Liver (tissue), 9 donors: ENCODE data around the gene PLXNB2. TPM values are rescaled to one million over a fixed set of nuclear protein-coding genes. Genes with fewer than 3 reads are reported as not detected.

ENCODE experiments used
- DNase-seq: peaks from one replicate; pipeline ENCODE4 v3.0.0-alpha.2; 2017; ENCODE audit warnings: low spot score
- H3K27ac ChIP-seq, 2 donors: one replicate each; pipeline ENCODE4 v1.7.0; 2013; ENCODE audit warnings: inconsistent platforms in 2 of 2, low read length in 2 of 2, control low read depth in 1 of 2, low read depth in 1 of 2, mild to moderate bottlenecking in 1 of 2
- H3K27me3 ChIP-seq, 4 donors: one replicate each; pipeline versions ENCODE4 v1.6.1 to v1.7.0; 2013; ENCODE audit warnings: low read length in 3 of 4, inconsistent platforms in 1 of 4, mild to moderate bottlenecking in 1 of 4, moderate library complexity in 1 of 4; ENCODE audit not compliant: control insufficient read depth in 4 of 4, insufficient read depth in 4 of 4
- H3K36me3 ChIP-seq, 4 donors: one replicate each; pipeline versions ENCODE4 v1.6.1 to v1.7.0; 2013; ENCODE audit warnings: low read length in 3 of 4, mild to moderate bottlenecking in 3 of 4, low read depth in 1 of 4, moderate library complexity in 1 of 4; ENCODE audit not compliant: control insufficient read depth in 4 of 4, insufficient read depth in 3 of 4
- H3K4me1 ChIP-seq, 4 donors: one replicate each; pipeline versions ENCODE4 v1.6.1 to v1.7.0; 2013; ENCODE audit warnings: low read length in 3 of 4, mild to moderate bottlenecking in 3 of 4, moderate library complexity in 1 of 4; ENCODE audit not compliant: control insufficient read depth in 4 of 4, insufficient read depth in 4 of 4
- H3K4me3 ChIP-seq, 3 donors: one replicate each; pipeline versions ENCODE4 v1.6.1 to v1.7.0; 2013; ENCODE audit warnings: low read length in 3 of 3, control low read depth in 1 of 3, low read depth in 1 of 3, mild to moderate bottlenecking in 1 of 3
- H3K9ac ChIP-seq, 2 donors: one replicate each; pipeline ENCODE4 v1.7.0; 2013; ENCODE audit warnings: low read length in 2 of 2, mild to moderate bottlenecking in 2 of 2, moderate library complexity in 2 of 2, control low read depth in 1 of 2, low read depth in 1 of 2
- H3K9me3 ChIP-seq, 4 donors: one replicate each; pipeline versions ENCODE4 v1.6.1 to v1.7.0; 2013; ENCODE audit warnings: low read length in 3 of 4; ENCODE audit not compliant: control insufficient read depth in 4 of 4
- ATF3 ChIP-seq: IDR thresholded peaks from 2 replicates; pipeline ENCODE4 v1.6.1; 2016; ENCODE audit warnings: antibody characterized with exemption
- CTCF ChIP-seq: fragments of 150-350 bp; IDR thresholded peaks from 2 replicates; pipeline ENCODE4 v1.5.1; 2017; ENCODE audit warnings: improper control_type of control experiment, low read depth, low read length; ENCODE audit not compliant: missing input control
- EGR1 ChIP-seq, 2 donors: IDR thresholded peaks; 2 replicates each; pipeline ENCODE4 v1.6.1; 2016 to 2018; ENCODE audit warnings: antibody characterized with exemption in 2 of 2, low read depth in 2 of 2
- FOXA1 ChIP-seq: IDR thresholded peaks from 2 replicates; pipeline ENCODE4 v1.6.1; 2016; ENCODE audit warnings: antibody characterized with exemption
- FOXA2 ChIP-seq: IDR thresholded peaks from 2 replicates; pipeline ENCODE4 v1.6.1; 2016; ENCODE audit warnings: antibody characterized with exemption
- GABPA ChIP-seq, 2 donors: IDR thresholded peaks in 1 of 2; conservative IDR thresholded peaks in 1 of 2; 2 replicates each; pipeline ENCODE4 v1.6.1; 2016; ENCODE audit warnings: antibody characterized with exemption in 2 of 2, mild to moderate bottlenecking in 1 of 2, moderate library complexity in 1 of 2
- HNF4A ChIP-seq, 2 donors: conservative IDR thresholded peaks; 2 replicates each; pipeline ENCODE4 v1.6.1; 2016; ENCODE audit warnings: antibody characterized with exemption in 2 of 2, mild to moderate bottlenecking in 2 of 2
- HNF4G ChIP-seq: IDR thresholded peaks from 2 replicates; pipeline ENCODE4 v1.6.1; 2016; ENCODE audit warnings: antibody characterized with exemption
- JUND ChIP-seq, 2 donors: IDR thresholded peaks; 2 replicates each; pipeline ENCODE4 v1.6.1; 2016; ENCODE audit warnings: antibody characterized with exemption in 2 of 2
- MAX ChIP-seq: IDR thresholded peaks from 2 replicates; pipeline ENCODE4 v1.6.1; 2016; ENCODE audit warnings: antibody characterized with exemption
- NR2F2 ChIP-seq: IDR thresholded peaks from 2 replicates; pipeline ENCODE4 v1.6.1; 2016; ENCODE audit warnings: antibody characterized with exemption
- RAD21 ChIP-seq, 2 donors: IDR thresholded peaks; 2 replicates each; pipeline ENCODE4 v1.6.1; 2016; ENCODE audit warnings: antibody characterized with exemption in 2 of 2, mild to moderate bottlenecking in 2 of 2
- REST ChIP-seq: IDR thresholded peaks from 2 replicates; pipeline ENCODE4 v1.6.1; 2016; ENCODE audit warnings: antibody characterized with exemption, mild to moderate bottlenecking
- RXRA ChIP-seq, 2 donors: IDR thresholded peaks; 2 replicates each; pipeline ENCODE4 v1.6.1; 2017 to 2018; ENCODE audit warnings: antibody characterized with exemption in 2 of 2, mild to moderate bottlenecking in 1 of 2
- SP1 ChIP-seq: IDR thresholded peaks from 2 replicates; pipeline ENCODE4 v1.6.1; 2018; ENCODE audit warnings: antibody characterized with exemption, mild to moderate bottlenecking
- TAF1 ChIP-seq: conservative IDR thresholded peaks from 2 replicates; pipeline ENCODE4 v1.6.1; 2016; ENCODE audit warnings: antibody characterized with exemption, mild to moderate bottlenecking
- YY1 ChIP-seq: IDR thresholded peaks from 2 replicates; pipeline ENCODE4 v1.6.1; 2016; ENCODE audit warnings: antibody characterized with exemption, mild to moderate bottlenecking
- WGBS: extraction: QIAGEN DNeasy Blood & Tissue Kit; methylation state at CpG from one replicate; pipeline ENCODE4 v1.1.7; 2013; 5-methylcytosine and 5-hydroxymethylcytosine counted together
- polyA plus RNA-seq, 2 donors: library from polyadenylated mRNA; stranded (reverse) in 1 of 2; unstranded in 1 of 2; fragments of 200-250 nt in 1 of 2; fragments of >200 nt in 1 of 2; fragmentation: Nextera tagmentation in 1 of 2; extraction: Ambion mirVana in 1 of 2; gene quantifications; one replicate each; pipeline versions ENCODE4 v1.2.1 to v1.2.3, GENCODE V29; 2013 to 2015
- total RNA-seq, 2 donors: library from RNA; depleted of rRNA; stranded (reverse); fragments of >200 nt; gene quantifications; one replicate each; pipeline ENCODE4 v1.2.3, GENCODE V29; 2014
- donor health status: healthy.
- donor health status: healthy.
- donor health status: healthy.
- donor health status: healthy.
- donor health status: healthy.

PLXNB2 gene
- total and polyA plus RNA-seq, 4 donors: 28.8 to 95.7 (median 73.9) TPM

- TF ChIP-seq FOXA1: no peak
- TF ChIP-seq GABPA (IDR thresholded peaks at IDR 0.05 in 1 of 2, conservative IDR thresholded peaks at IDR 0.05 in 1 of 2): no peak
- TF ChIP-seq HNF4A (conservative IDR thresholded peaks at IDR 0.05): no peak
- TF ChIP-seq RXRA (IDR thresholded peaks at IDR 0.05): no peak
- TF ChIP-seq TAF1: no peak
- TF ChIP-seq CTCF: no peak
Observed at GRCh38 chr22:50262973-50263617, 44.4 kb downstream of the PLXNB2 start (continued).

GRCh38 chr22:50262460-50262911 lies 45.0 kb downstream of the PLXNB2 start:
- Histone ChIP-seq H3K27ac (no peak overlapping the region), H3K27me3 (no peaks in the 10 kb centered on the region), H3K4me3 (no peak overlapping the region), H3K9me3 (no peaks in the 10 kb centered on the region), H3K4me1 (peaks cover 15 to 35% (median 29%) of the 10 kb centered on the region in 4 donors), H3K36me3 (no peaks in the 10 kb centered on the region), H3K9ac (no peak overlapping the region)
- 73% methylated on average over 7 of the region's 7 CpGs for WGBS
- TF ChIP-seq NR2F2 (no peak), SP1 (no peak), GABPA (IDR thresholded peaks at IDR 0.05 in 1 of 2, conservative IDR thresholded peaks at IDR 0.05 in 1 of 2) (no peak), EGR1 (IDR thresholded peaks at IDR 0.05; ENCODE audit: low read depth in 2 of 2) (no peak), TAF1 (no peak), MAX (no peak), RXRA (IDR thresholded peaks at IDR 0.05) (no peak), YY1 (no peak)
- no peak for DNase-seq

GRCh38 chr22:50261615-50262459 lies 45.6 kb downstream of the PLXNB2 start, which contains the start of gene MAPK12:
Gene MAPK12 (minus strand): TSS chr22:50261683. CDS start chr22:50261509, 174 bp downstream.
- Histone ChIP-seq H3K27ac (no peak within 1 kb of the TSS), H3K36me3 (no peaks in the 10 kb centered on the region), H3K4me1 (peaks cover 16 to 35% (median 29%) of the 10 kb centered on the region in 4 donors), H3K9ac (no peak within 1 kb of the TSS), H3K27me3 (no peaks in the 10 kb centered on the region), H3K9me3 (no peaks in the 10 kb centered on the region), H3K4me3 (peak within 1 kb of the TSS in 1 of 3 donors; percentile 59)
- no peak for DNase-seq
- 4% methylated on average over 61 of the region's 61 CpGs for WGBS
- TF ChIP-seq JUND (IDR thresholded peaks at IDR 0.05): no peak
- TF ChIP-seq TAF1: no peak
- TF ChIP-seq FOXA1: no peak
- TF ChIP-seq NR2F2: no peak
- no peak for TF ChIP-seq YY1
- TF ChIP-seq REST: no peak
- TF ChIP-seq CTCF: no peak
- no peak for TF ChIP-seq HNF4A (conservative IDR thresholded peaks at IDR 0.05)
- TF ChIP-seq SP1: no peak
- no peak for TF ChIP-seq FOXA2
- TF ChIP-seq RAD21 (IDR thresholded peaks at IDR 0.05): no peak
- TF ChIP-seq GABPA (IDR thresholded peaks at IDR 0.05 in 1 of 2, conservative IDR thresholded peaks at IDR 0.05 in 1 of 2): no peak
- TF ChIP-seq EGR1 (IDR thresholded peaks at IDR 0.05; ENCODE audit: low read depth in 2 of 2): no peak
- no peak for TF ChIP-seq ATF3
- no peak for TF ChIP-seq HNF4G
- TF ChIP-seq RXRA (IDR thresholded peaks at IDR 0.05): no peak
